Esophagus squamous epithelium (tissue), 5 donors: ENCODE measurements around the gene HES6. TPM values are rescaled to one million over a fixed set of nuclear protein-coding genes. Genes with fewer than 3 reads are reported as not detected.

ENCODE experiments used
- DNase-seq: peaks from one replicate; lab custom pipeline; 2025; lab: John Stamatoyannopoulos, UW
- H3K27ac ChIP-seq, 4 donors: fragments of 200-600 bp; sonication (generic); one replicate each; pipeline ENCODE4 v1.5.1; 2016 to 2019; ENCODE audit warnings: mild to moderate bottlenecking in 1 of 4
- H3K27me3 ChIP-seq, 4 donors: fragments of 200-600 bp; sonication (generic); 1 replicate in 3 of 4; 2 replicates in 1 of 4; pipeline versions ENCODE4 v1.5.1 to v1.6.0; 2017 to 2021; ENCODE audit warnings: antibody characterized with exemption in 1 of 4
- H3K36me3 ChIP-seq, 3 donors: fragments of 200-600 bp; sonication (generic); one replicate each; pipeline ENCODE4 v1.5.1; 2016 to 2019
- H3K4me1 ChIP-seq, 3 donors: fragments of 200-600 bp; sonication (generic); one replicate each; pipeline ENCODE4 v1.5.1; 2017 to 2019
- H3K4me3 ChIP-seq, 4 donors: fragments of 200-600 bp; sonication (generic); 1 replicate in 3 of 4; 2 replicates in 1 of 4; pipeline ENCODE4 v1.5.1; 2016 to 2019; ENCODE audit warnings: mild to moderate bottlenecking in 2 of 4, moderate library complexity in 1 of 4
- H3K9me3 ChIP-seq, 3 donors: fragments of 200-600 bp; sonication (generic); one replicate each; pipeline ENCODE4 v1.5.1; 2016 to 2019
- CTCF ChIP-seq, 6 experiments: fragments of 450-650 bp in 4 of 6; fragments of 200-600 bp in 2 of 6; sonication (generic) in 2 of 6; IDR thresholded peaks; one replicate each; pipeline ENCODE4 v1.5.1; 2016 to 2019; ENCODE audit warnings: antibody characterized with exemption in 6 of 6, mild to moderate bottlenecking in 4 of 6, moderate library complexity in 4 of 6
- POLR2A ChIP-seq, 4 donors: fragments of 450-650 bp; IDR thresholded peaks; one replicate each; pipeline ENCODE4 v1.6.1; 2017; ENCODE audit warnings: antibody characterized with exemption in 4 of 4, mild to moderate bottlenecking in 4 of 4, moderate library complexity in 3 of 4
- WGBS, 2 donors: methylation state at CpG; one replicate each; pipeline ENCODE4 v1.1.5; 2018; 5-methylcytosine and 5-hydroxymethylcytosine counted together
- intact Hi-C: fragments of 100-400 bp; cut with DNase I; formaldehyde crosslinking; loops from one replicate; pipeline ENCODE4 v1.15.0; 2022
- total RNA-seq, 4 donors: library from RNA; depleted of rRNA; stranded (reverse); fragments of >200 nt; gene quantifications; one replicate each; pipeline ENCODE4 v1.1.0, GENCODE V29; 2016
- donor health status: DM: yes; HTN: yes; CAD: no.

HES6 gene
- total RNA-seq, 4 donors from 2014 or later, result 3.1 to 5.1 (median 4.2) TPM

GRCh38 chr2:238243496-238244076 is 3.7 kb upstream of the HES6 start:
- H3K9me3 ChIP-seq, result no peaks in the 10 kb centered on the region
- DNase-seq, result no peak
- TF ChIP-seq CTCF (IDR thresholded peaks at IDR 0.05) (no peak), POLR2A (IDR thresholded peaks at IDR 0.05) (no peak)
- intact Hi-C loops, result no loop called here
- peaks cover 20 to 41% (median 23%) of the 10 kb centered on the region in 3 donors for H3K4me1 ChIP-seq
- peak overlapping the region in 2 of 4 donors; percentile 2 to 36 for H3K27ac ChIP-seq
- H3K36me3 ChIP-seq, result peaks cover 0 to 54% (median 4%) of the 10 kb centered on the region in 3 donors
- H3K27me3 ChIP-seq, result peaks cover 0 to 26% (median 0%) of the 10 kb centered on the region in 4 donors
- 78 to 86% methylated on average over 5 to 6 of the region's 10 CpGs for WGBS, 2 donors
- no peak overlapping the region for H3K4me3 ChIP-seq

GRCh38 chr2:238242731-238243495 is 3.1 kb upstream of the HES6 start:
- peak overlapping the region in 2 of 4 donors; percentile 2 to 36 for H3K27ac ChIP-seq
- DNase-seq, result no peak
- intact Hi-C loops, result no loop called here

GRCh38 chr2:238241970-238242369 is 2.1 kb upstream of the HES6 start:
- 84 to 90% methylated on average over 2 of the region's 2 CpGs for WGBS, 2 donors
- H3K4me1 ChIP-seq, result peaks cover 20 to 42% (median 23%) of the 10 kb centered on the region in 3 donors
- peaks cover 0 to 38% (median 4%) of the 10 kb centered on the region in 3 donors for H3K36me3 ChIP-seq
- TF ChIP-seq POLR2A (IDR thresholded peaks at IDR 0.05) (no peak), CTCF (IDR thresholded peaks at IDR 0.05) (no peak)
- H3K9me3 ChIP-seq, result no peaks in the 10 kb centered on the region
- H3K4me3 ChIP-seq, result no peak overlapping the region
- intact Hi-C loops, result no loop called here
- DNase-seq, result no peak
- H3K27ac ChIP-seq, result peak overlapping the region in 1 of 4 donors; percentile 1
- H3K27me3 ChIP-seq, result peaks cover 0 to 42% (median 2%) of the 10 kb centered on the region in 4 donors

More at GRCh38 chr2:238242731-238243495, 3.1 kb upstream of the HES6 start:
- Histone ChIP-seq H3K4me3 (no peak overlapping the region), H3K27me3 (peaks cover 0 to 33% (median under 1%) of the 10 kb centered on the region in 4 donors), H3K9me3 (no peaks in the 10 kb centered on the region), H3K4me1 (peaks cover 20 to 42% (median 23%) of the 10 kb centered on the region in 3 donors), H3K36me3 (peaks cover 0 to 47% (median 4%) of the 10 kb centered on the region in 3 donors)
- TF ChIP-seq CTCF (IDR thresholded peaks at IDR 0.05) (no peak), POLR2A (IDR thresholded peaks at IDR 0.05) (no peak)
- 58 to 72% methylated on average over 5 to 6 of the region's 7 CpGs for WGBS, 2 donors

GRCh38 chr2:238240757-238241711 is 1.2 kb upstream of the HES6 start:
- Histone ChIP-seq H3K36me3 (peaks cover 0 to 28% (median 4%) of the 10 kb centered on the region in 3 donors), H3K9me3 (no peaks in the 10 kb centered on the region), H3K27me3 (peaks cover 0 to 51% (median 2%) of the 10 kb centered on the region in 4 donors), H3K4me3 (peak overlapping the region; percentile 54 to 85 (median 74)), H3K27ac (no peak overlapping the region), H3K4me1 (peaks cover 20 to 42% (median 23%) of the 10 kb centered on the region in 3 donors)
- TF ChIP-seq POLR2A (IDR thresholded peaks at IDR 0.05) (no peak), CTCF (IDR thresholded peaks at IDR 0.05) (no peak)
- 51 to 97% methylated on average over 4 to 5 of the region's 71 CpGs for WGBS, 2 donors
- intact Hi-C loops, result no loop called here
- DNase-seq, result no peak
